ENCODE measurements around the gene THSD4.
"Not testable (repeated sequence)": the region's sequence is repeated elsewhere in the genome, so short reads cannot be mapped to it uniquely, and the experiment has no call there.

THSD4 gene

DNA sequence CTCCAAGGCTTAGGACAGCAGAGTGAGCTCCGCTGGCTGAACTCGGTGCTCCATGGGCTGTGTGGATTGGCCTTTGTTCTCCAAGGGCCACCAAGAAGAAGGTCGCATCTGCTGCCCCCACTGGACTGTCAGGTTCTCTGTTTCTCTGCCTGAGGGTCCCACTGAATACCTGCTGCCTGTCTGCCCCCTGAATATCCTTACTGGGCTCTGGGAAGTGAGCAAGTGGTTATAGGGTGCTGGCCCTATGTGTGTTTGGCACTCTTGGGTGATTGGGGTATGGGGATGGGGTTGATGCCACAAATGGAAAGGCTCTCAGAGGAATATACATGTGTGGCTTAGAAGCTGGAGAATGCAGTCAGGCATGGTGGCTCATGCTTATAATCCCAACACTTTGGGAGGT is 82.3 kb downstream of the THSD4 start:
- DNase-seq, result no peak

DNA sequence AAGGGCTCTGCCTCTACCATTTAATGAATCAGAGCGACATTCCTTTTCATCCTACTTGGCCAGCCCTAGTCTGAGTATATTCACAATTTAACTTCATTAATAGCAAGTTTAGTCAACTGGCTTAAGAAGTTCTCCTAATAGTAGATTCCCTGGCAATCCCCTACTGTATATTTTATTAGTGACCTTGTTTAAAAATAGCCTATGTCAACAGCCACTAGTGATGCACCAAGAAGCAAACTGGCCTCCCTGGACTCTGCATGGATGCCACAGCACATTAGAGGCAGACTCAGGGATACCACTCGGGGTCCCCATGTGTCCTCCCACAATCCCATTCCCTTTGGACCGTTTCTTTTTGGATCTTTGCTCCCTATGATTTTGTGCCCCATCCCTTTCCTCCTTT is 83.6 kb downstream of the THSD4 start:
- DNase-seq, result no peak

DNA sequence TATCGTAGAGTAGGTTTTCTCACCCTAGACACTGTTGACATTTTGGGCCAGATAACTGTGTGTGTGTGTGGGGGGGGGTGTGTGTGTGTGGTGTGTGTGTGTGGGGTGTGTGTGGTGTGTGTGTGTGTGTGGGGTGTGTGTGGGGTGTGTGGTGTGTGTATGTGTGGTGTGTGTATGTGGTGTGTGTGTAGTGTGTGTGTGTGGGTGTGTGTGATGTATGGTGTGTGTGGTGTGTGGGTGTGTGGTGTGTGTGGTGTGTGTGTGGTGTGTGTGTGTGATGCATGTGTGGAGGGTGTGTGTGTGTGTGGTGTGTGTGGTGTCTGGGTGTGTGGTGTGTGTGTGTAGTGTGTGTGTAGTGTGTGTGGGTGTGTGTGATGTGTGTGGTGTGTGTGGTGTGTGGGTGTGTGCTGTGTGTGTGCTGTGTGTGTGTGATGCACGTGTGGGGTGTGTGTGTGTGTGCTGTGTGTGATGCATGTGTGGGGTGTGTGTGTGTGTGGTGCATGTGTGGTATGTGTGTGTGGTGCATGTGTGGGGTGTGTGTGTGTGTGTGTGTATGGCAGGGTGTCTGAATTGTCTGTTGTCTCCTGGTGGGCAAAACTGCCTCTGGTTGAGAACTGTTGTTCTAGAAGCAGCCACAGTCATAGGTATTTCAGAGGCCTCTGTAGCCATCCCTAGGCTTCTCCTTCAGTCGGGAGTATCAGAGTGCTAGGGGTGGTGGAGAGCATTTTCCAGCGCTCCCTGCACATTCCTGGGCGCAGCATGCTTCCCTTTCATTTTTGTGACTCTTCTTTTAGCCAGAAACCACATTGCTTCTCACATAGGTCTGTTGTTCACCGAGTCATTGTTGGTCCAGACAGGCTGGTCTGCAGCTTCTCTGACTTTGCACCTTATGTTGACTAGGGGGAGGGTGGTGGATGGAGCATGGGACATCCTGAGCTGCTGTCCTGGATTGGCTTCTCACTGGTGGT is 84.4 kb downstream of the THSD4 start:
- no peak for DNase-seq

DNA sequence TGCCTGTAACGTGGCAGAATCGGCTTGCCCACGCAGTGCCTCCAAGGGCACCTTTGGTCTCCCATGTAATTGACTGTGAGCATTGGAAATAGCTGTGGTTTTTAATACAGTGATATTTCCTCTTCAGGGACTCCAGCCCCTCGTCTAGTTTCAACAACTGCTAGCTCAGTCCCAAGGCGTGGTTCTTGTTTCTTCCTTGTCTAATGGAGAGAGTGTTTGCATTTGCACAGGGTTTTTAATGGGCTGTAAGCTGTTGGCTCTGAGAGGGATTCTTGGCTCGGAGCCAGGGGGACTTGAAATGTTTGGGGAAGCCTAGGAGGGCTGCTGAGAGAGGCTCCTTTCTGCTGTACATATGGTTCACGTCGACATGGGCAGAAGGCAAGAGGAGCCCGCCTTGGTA is 86.2 kb downstream of the THSD4 start:
- DNase-seq, result no peak

DNA sequence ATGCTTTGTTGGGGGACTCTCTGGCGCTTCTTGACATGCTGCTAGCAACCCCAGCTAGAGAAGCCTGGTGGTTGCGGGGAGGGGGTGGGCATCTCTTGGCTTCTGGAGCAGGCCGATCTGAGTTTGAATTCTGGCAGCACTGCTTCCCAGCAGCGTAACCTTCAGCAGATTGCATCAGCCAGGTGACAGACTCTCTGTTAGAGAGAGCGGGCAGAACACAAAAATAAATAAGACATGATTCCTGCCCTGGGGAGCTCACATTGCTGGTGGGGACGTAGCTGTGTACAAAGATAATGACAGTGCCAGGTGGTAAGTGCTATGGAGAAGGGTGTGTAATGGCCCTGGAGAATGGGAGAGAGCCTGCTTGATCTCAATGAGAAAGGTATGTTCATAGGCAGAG is 87.4 kb downstream of the THSD4 start:
- no peak for DNase-seq

DNA sequence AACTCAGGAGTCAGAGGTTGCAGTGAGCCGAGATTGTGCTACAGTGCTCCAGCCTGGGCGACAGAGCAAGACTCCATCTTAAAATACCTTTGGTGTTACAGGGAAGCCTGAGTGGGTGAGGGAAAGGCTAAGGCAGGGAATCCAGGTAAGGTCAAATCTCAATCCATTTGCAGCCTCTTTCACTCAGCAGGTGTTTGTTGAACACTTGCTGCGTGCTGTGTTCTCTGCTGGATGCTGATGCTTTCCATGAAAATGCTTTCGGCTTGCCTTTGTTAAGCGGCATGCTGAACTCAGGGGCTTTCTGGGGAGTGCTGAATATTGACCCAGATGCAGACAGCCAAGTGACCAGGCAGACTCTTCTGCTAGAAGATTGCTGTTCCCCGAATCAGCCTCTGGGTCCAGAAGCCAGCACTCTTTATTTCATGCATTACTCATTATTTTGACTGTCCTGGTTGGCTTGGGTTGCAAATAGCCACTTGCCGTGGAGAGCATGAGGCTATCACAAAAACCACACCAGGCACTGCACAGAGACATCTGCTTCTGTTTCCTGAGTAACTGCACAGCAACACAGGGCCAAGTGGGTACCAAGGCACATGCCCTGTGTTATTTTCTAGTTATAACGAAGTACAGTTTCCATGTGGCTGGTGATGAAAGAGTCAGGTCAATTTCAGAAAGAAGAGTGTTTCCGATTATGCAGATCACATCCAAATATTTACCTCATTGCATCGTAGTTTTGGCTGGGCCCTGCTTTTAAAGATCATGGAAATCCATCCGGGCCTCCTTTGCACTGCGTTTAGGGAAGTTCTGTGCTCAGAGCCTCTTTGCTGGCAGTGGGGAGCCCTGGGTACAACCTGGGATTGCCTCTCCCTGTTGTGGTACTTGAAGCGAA is 88.6 kb downstream of the THSD4 start:
- DNase-seq, result no peak

DNA sequence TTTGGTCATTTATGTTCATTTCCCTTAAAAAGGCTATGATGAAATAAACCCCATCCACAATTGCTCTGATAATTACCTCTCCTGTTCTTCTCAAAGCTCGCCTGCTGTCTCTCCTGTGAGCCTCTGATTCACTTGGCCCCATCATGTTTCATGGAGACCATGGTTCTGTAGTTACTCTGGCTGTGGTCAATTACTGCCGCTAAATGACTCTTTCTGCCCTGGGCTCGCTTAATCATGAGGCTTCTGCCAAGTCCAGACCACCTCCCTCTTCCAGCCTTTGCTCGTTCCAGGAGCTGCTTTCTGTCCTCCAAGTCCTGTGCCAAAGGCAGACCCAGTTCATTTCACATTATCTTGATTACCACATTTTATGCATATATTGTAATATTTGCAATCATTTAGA is 91.9 kb downstream of the THSD4 start:
- no peak for DNase-seq

DNA sequence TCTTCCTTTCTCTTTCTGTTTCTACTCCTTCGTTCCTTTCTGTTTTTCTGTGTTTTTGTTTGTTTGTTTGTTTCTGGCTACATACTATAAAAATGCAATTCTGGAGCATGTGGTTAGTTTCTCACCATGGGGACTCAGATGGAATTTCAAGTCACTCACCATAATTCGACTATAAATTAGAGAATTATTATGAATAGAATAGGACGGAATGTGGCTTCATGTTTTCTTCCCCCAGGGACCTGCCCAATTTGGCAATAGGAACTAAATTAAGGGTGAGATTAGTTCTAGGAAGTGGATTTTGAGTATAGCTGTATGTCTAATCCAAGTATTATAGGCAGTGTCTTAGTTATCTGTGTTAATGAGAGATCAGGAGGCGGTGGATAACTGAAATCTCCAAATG is 96.9 kb downstream of the THSD4 start:
- DNase-seq, result no peak

DNA sequence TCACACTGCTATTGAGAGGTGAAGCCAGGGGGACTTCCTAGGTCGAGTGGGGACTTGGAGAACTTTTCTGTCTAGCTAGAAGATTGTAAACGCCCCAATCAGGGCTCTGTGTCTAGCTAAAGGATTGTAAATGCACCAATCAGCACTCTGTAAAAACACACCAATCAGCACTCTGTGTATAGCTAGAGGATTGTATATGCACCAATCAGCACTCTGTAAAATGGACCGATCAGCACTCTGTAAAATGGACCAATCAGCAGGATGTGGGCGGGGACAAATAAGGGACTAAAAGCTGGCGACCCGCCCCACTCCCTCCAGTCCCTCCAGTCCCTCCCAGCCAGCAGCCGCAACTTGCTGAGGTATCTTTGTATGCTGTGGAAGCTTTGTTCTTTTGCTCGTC is 98.7 kb downstream of the THSD4 start:
- DNase-seq, result not testable (repeated sequence)

DNA sequence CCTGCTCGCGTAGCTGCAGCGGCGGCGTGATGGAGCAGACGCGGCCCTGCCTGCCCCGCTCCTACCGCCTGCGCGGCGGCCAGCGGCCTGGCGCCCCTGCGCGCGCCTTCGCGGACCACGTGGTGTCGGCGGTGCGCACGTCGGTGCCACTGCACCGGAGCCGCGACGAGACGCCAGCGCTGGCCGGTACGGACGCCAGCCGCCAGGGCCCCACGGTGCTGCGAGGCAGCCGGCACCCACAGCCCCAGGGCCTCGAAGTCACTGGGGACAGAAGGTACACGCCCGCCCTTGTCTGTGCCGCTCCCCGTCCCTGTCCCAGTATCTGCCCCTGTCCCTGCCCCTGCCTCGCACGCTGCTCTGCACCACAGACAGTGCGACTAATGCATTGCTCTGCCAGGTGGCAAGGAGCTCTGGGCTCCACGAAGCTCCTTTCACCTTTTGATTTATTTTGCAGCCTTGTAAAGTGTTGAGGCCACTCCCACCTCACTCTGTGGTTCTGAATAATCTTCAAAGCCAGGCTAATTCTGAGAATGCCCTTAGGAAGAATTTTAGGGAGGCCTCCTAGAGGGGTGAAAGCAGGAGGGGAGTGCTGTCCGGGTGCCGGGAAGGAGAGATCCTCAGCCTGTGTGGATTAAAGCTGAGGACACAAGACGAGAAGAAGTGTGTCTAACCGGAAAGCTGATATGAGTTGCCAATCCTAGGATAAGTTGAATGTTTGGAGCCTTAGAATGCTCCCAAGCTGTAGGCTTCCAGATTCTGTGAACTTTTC is 100.0 kb downstream of the THSD4 start:
- no peak for DNase-seq

DNA sequence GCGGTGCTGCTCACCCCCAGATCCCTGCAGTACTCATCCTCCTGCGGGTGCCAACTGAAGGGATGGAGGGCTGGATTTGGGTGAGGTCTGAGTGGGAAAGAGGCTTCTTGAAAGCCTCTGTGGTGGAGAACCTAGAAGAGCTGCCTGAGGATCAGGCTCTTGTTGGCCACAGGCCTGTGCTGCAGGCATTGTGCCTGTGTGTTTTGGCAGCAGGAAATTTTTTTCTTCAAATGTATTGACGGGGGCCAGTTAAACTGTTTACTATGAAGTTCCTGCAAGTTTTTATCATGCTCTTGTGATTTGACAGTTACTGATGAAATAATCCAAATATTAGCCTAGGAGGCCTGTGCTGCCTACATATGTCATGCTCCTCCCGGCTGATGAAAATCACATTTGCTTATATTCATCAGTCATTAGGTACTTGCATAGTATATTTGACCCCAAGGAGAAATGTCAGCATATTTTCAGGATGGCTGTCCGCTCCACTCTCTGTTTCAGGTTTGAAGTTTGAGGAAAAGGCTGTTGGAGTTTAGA is 103.1 kb downstream of the THSD4 start:
- no peak for DNase-seq

DNA sequence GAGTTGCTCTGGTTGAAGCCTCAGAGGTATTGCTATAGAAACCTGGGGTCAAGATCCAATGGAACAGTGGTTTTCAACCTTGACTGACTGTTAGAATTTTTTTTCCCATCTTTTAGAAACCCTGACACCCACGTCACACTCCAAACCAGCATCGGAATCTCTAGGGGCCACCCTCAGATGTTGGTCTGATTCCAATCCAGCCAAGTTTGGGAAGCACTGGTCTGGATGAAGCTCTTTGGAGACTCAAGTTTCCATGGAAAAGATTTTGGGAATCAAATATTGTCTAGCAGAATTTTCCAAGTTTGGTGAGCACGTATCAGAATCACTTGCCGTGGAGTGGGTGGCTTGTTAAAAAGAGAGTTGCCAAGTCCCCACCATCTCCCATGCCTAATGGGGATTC is 103.8 kb downstream of the THSD4 start:
- no peak for DNase-seq

DNA sequence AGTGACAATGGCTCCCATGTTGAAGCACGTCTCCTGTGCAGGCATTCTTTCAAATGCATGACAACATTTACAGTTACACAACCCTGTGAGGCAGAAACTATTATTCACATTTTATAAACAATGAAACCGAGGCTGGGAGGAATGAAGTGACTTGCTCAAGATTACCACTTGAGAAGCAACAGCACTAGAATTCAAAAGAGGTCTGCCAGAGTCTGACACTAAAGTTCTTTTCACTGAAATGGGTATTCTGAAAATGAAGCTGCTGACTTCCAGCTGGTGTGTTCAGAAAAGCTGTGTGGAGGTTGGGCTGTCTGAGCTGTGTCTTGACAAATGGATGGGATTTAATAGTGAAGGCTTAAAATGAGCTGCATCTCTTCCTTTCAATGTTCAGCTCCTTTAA is 104.4 kb downstream of the THSD4 start:
- no peak for DNase-seq

DNA sequence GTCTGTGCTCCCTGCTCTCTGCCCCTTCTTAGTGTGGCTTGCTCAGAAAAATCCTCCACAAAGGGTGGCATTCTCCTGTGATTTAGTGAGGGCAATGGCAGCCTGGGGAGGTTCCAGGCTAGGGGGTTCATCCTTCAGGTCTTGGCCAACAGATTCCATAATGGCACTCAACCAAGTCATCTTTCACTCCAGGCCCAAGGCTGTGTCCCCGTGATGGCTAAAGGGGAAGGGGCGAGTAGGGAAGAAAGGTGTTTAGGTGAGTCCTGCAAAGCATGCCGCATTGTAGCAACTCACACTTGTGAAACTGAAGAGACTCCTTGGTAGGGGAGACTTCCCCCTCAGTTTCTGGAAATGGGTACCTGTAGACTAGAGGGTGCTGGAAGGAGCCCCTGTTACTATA is 105.6 kb downstream of the THSD4 start:
- DNase-seq, result no peak

DNA sequence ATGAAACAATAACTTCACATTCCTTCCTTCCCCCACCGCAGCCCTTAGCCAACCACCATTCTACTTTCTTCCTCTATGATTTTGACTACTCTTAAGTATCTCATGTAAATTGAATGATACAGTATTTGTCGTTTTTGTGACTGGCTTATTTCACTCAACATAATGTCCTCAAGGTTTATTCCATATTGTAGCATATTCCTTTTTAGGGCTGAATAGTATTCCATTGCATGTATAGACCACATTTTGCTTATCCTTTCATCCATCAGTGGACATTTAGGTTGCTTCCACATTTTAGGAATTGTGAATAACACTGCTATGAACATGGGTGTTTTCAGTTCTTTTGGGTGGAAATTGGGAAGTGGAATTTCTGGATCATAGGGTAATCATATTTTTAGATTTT is 106.1 kb downstream of the THSD4 start:
- no peak for DNase-seq

DNA sequence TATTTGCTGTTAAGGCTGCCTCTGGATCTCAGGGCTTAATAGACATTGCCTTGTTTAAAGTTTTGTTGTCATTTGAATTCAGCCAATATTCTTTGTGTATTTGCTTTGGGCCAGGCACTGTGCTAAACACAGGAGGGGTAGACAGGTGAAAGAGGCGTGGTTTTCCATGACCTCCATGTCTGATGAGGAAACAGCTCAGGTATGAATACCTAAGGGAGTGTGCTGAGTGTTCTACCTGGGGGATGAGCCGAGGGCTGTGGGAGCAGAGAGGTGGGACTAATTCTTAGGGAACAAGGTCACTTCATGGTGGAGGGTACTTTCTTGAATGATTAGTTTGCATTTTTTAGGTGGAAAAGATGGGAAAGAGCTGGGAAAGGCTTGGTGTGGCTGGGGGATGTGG is 108.2 kb downstream of the THSD4 start:
- DNase-seq, result no peak

DNA sequence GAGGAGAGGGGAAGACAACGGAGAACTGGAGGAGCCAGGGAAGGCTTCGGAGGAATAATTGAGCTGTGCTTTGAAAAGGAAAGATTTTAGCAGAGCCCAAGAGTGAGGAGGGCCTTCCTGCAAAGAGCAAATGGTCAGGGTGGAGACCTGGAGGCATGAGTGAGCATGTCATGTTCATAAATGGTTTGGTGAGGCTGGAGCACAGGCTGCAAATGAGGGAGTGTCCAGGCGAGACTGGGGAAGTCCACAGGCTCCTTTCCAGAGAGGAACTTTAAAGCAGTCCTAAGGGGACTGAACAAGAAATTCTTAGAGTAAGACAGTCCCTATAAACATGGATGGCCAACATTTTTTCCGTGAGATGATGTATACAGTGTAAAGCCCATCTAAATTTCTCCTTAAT is 108.8 kb downstream of the THSD4 start:
- no peak for DNase-seq

DNA sequence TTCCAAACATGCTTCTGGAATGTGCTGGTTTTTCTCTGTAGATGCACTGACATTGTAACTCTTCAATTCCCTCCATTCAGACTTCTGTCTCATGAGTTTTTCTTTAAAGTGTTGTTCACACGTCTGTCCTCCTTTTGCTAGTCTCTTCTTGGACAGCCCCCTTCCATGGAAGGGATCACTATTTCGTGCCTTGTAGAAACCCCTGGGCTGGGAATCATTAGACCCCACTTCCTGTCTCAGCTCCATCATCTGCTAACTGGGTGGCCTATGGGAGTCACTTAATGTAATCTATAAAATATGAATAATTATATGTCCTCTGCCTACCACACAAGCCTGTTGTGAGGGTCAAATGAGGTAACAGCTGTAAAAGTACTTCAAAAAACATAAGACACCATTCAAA is 110.6 kb downstream of the THSD4 start:
- DNase-seq, result no peak

DNA sequence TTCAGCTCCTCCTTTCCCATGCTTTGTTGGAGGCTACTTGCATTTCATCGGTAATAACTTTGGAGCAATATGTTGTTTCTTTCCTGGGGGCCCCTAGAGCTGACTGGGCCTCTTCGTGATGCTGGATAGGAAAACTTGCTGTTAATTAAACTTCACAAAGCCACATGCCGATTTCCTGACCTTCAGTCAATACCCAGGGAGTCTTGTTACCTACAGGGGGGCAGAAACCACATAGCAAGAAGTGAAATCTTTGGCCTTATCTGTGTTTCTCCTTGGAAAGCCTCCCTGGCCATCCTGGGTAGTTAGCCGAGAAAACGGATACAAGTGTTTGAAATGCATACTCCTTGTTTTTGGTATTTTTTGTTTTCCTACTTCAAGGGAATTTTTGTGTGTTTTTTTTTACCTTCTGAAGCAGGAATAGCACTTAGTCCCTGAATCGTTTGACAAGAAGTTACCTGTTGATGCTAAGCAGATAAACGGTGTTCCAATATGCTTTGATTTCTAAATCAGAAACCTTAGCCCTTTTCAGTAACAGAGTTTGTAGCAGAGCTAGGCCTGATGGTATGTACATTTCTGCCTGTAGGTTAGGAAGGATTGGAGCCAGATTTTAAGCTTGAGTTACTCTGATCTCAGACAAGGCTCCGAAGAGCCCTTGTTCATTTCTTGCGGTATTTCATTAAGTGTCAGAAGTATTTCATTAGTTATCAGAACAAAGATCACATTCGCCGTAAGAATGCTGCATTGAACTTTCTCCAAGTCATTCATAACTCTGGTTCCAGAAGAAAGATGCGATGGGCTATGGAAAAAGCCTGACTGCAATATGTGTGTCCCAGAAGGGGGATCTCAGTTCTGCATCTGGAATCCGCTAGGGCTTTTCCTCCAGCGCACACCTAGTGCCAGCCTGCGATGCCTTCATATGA is 111.5 kb downstream of the THSD4 start:
- no peak for DNase-seq

DNA sequence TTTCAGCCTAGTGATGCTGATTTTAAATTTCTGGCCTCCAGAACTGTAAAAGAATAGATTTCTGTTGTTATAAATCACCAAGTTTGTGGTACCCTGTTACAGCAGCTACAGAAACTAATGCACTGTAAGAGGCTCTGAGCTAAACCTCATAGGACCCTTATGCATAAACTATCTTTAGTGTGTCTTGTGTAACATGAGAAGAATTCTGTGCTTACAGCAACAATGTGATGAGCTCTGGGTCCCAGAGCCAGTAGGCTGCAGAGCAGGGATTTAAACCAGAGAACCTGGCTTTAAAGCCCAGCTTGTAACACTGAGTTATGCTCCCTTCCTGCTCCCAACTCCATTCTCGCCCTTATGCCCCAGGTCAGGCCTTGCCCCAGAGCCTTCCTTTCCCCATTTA is 113.1 kb downstream of the THSD4 start:
- DNase-seq, result no peak

DNA sequence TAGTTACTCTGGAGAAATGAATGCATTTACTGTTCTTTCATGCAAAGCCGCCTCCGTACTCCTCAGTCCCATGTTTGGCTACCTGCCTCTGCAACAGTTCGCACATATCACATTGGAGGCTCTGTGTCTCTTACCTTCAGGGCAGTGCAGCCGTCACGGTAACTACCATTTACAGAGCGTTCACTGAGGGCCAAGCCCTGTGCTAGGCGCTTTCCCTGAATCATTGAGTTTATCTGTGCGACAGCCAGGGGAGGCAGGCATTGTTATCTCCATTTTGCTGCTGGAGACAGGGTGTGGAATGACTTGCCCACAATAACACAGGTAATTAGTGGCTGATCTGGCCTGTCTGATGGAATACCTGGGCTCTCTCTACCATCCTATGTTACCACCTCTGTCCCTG is 115.0 kb downstream of the THSD4 start:
- no peak for DNase-seq

DNA sequence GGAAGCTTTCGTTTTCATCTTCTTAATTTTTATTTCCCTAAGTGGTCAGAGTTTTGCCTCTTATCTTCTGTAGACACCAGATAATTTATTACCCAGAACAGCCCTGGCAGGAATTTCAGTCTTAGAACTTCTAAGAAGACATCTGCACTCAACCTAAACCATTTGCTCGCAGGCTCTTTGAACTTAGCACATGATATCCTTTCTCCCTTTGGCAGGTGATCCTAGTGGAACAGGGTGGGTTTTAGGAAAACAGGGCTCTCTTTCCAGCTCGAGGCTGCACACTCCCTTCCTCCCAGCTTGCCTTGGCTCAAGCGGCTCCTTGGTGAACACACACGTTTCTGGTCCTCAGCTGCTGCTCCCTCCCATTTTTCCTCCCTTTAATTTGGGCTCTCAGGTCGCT is 116.5 kb downstream of the THSD4 start:
- no peak for DNase-seq

Data from RPMI8226 (cell line).